Measurements from ENCODE around the gene CGNL1.

CGNL1 gene

DNA sequence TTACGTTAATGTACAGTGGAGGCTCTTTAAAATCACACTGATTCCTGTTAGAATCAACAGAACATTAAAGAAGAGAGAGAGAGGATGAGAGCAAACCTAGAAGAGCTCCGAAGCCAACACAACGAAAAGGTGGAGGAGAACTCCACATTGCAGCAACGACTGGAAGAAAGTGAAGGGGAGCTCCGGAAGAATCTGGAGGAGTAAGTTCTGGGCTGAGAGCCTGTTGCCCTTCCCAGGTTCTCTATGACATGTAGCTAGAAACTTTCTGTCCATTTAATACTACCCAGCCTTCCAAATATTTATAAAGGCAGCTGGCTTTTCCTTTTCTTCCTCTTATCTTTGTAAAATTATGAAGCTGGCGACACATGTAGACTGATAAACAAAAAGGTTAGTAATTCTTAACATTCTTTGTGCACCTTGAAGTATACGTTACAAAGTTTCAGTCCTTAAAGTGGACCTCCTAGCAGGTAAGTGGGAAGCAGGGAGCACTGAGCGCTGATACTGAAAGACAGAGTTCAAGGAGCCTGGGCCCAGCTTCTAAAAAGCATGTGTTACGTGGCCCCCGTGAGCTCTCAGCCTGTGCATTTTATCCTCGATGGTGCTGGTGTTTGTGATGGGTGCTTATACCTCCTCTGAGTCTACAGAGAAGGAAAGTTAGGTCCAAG lies 75.9 kb downstream of the CGNL1 start:
- DNase-seq (ENCODE audit: low read depth in 2 of 2, low spot score in 1 of 2) = no peak

DNA sequence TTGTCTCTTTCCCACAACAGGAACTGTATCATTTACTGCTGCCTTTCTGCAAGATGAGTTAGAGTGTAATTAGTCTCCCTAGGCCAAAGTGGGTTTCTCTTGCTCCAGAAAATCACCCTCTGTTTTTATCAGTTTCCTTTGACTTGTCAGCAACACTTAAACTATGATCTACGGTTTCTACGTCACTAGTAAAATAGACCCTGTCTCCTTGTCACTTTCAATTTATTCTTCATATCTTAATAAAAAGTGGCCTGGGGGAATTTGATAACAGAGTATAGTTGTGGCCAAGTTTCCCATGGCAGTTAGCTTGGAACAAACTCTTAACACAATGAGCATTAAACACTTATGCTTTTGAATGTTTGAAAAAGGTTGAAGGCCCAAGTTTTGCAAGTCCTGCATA lies 79.6 kb downstream of the CGNL1 start:
- DNase-seq (ENCODE audit: low read depth in 2 of 2, low spot score in 1 of 2) = no peak

DNA sequence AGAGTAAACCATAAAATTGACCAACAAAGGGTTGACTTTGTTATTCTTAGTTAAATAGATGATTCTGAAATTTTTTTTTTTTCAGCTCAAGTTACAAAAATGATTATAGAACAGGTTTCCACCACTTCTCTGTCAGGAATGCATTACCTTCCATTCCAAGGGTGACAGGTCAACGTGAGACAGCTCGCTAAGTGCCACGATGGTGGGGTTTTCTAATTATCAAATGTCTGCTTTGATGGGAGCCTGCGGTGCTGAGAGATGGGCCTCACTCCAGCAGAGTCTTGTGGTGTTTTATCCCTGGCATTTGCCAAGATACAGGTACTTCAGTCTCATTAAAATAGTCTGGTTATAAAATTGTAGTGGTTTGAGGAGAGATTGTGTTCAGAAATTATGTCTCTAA lies 80.3 kb downstream of the CGNL1 start:
- no peak for DNase-seq (ENCODE audit: low read depth in 2 of 2, low spot score in 1 of 2)

DNA sequence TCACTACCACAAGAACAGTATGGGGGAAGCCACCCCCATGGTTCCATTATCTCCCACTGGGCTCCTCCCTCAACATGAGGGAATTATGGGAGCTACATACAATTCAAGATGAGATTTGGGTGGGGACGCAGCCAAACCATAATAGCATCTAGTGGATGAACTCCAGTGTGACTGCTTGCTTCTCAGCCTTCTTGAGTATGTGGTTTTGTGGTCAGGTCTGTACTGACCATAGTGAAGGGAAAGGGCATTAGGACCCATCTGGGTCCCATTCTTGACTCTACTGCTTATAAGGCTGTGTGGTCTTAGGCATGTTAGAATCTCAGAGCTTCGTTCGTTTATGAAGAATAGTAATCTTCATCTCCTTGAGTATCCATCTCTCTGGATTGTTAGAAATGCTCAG lies 81.4 kb downstream of the CGNL1 start:
- DNase-seq (ENCODE audit: low read depth in 2 of 2, low spot score in 1 of 2) = no peak

DNA sequence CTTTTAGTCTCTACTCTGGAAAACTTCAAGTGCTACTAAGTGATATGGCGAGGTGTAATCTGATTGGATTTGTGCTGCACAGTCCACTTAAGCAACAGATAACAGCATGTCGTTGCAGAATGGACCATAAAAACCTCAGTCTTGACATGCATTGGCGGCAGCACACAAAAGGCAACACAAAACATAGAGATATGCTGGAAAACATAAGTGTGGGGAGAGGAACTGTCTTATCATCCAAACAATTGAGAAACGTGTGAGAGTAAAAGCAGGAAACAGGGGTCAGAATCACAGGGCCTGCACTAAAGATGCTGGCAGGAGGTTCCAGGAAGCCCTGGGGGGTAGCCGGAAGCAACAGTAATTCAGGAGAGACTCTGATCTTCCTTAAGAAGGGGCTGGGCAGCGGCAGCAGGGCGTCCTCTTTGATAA lies 82.1 kb downstream of the CGNL1 start:
- DNase-seq (ENCODE audit: low read depth in 2 of 2, low spot score in 1 of 2) = no peak

DNA sequence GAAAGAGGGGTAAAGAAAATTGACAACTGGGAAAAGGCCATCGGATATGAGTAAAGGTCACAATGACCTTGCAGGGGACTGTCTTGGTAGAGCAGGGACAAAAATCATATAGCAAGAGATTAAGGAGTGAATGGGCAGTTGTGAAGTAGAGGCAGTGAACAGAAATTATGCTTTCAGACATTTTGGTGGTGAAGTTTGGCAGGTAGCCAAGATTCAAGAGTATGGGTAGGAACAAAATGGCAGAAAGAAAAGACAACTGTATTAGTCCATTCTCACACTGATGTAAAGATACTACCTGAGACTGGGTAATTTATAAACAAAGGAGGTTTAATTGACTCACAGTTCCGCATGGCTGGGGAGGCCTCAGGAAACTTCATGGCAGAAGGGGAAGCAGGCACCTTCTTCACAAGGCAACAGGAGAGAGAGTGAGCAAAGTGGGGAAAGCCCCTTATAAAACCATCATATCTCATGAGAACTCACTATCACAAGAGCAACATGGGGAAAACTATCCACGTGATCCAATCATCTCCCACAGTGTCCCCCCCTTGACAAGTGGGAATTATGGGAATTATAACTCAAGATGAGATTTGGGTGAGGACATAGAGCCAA lies 84.0 kb downstream of the CGNL1 start:
- DNase-seq (ENCODE audit: low read depth in 2 of 2, low spot score in 1 of 2) = no peak

DNA sequence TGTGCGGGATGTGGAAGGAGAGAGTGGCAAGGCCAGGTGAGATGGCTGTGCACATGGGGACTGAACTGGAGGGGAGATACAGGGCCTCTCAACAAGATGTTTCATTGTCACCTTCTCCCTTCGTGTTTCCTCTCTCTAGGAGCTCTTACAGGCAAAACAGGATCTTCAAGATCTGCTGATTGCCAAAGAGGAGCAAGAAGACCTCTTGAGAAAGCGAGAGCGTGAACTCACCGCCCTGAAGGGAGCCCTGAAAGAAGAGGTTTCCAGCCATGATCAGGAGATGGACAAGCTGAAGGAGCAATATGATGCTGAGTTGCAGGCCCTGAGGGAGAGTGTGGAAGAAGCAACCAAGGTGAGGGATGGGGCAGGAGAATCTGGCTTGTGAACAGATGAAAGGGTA lies 85.2 kb downstream of the CGNL1 start:
- DNase-seq (ENCODE audit: low read depth in 2 of 2, low spot score in 1 of 2) = no peak

DNA sequence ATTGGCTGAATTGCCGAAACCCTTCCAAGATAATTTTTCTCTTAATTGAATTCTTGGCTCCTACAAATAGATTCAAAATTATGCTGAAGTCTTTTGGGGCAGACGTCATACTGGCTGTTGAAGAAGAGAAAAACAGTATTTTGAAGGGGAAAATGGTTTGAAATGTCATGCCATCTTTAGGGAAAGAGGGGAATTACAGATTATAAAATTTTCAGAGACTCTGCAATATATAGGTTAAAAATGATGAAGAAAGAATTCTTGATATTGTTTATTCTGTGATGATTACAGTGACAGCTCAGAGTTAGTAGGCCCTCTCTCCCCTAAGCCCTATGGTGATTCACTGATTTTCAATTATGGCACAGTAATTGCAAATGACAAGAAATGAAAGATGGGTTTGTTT lies 86.1 kb downstream of the CGNL1 start:
- DNase-seq (ENCODE audit: low read depth in 2 of 2, low spot score in 1 of 2) = no peak

DNA sequence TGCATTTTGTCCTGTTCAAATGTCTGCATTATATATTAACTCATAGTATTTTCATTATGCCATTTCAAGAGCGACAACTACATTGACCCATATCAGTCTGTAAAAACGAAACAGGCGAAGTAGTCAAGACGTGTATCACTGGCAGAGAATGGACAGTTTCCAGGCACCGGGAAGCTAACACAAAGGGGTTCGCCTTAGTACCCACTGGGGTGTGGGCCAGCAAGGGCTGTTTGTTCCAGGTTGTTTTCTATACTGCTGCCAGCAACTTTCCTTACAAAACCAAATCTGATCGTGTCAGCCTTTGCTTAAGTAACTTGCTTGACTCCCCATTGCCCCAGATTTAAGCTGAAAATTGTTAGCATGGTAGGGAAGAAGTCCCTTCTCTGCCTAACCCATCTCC lies 87.1 kb downstream of the CGNL1 start:
- no peak for DNase-seq (ENCODE audit: low read depth in 2 of 2, low spot score in 1 of 2)

DNA sequence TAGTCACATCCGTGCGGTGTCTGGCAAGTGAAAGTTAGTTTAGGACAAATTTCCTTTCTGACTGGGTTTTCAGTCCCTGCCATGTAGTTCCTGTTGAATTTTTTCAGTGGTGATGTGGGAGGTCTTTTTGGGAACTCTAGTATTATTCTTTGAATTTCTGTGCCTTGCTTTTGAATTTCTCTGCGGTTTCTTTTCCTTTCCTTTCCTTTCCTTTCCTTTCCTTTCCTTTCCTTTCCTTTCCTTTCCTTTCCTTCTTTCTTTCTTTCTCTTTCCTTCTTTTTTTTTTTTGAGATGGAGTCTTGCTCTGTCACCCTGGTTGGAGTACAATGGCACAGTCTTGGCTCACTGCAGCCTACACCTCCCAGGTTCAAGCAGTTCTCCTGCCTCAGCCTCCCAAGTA lies 88.2 kb downstream of the CGNL1 start:
- DNase-seq (ENCODE audit: low read depth in 2 of 2, low spot score in 1 of 2) = no peak

DNA sequence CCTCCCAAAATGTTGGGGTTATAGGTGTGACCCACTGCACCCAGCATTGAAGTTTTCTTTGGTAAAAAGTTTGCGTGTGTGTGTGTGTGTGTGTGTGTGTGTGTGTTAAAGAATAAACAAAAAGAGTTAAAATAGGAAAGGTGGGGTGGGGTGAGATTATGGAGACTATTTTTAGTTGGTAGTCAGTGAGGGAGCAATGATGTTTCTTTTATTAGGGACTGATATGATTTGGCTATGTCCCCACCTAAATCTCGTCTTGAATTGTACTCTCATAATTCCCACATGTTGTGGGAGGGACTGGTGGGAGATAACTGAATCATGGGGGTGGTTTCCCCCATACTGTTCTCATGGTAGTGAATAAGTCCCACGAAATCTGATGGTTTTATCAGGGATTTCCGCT lies 92.2 kb downstream of the CGNL1 start:
- DNase-seq (ENCODE audit: low read depth in 2 of 2, low spot score in 1 of 2) = no peak

DNA sequence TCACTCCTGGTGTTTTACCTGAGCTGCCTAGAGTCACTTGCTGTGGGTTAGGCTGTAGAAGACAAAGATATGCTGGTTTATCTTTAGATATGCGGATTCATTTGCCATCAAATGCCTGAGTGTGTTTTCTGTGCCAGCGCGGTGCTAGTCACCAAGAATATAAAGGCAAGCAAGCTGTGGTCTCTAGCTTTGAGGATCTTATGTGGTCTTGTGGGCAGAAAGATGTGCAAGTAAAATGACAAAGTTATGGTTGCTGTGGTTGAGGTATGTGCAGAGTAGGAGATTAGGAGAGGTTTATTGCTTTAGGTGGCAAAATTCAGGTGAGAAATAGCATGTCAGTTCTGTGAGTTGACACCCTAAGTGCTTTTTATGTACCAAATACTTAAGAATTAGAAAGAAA lies 94.2 kb downstream of the CGNL1 start:
- no peak for DNase-seq (ENCODE audit: low read depth in 2 of 2, low spot score in 1 of 2)

DNA sequence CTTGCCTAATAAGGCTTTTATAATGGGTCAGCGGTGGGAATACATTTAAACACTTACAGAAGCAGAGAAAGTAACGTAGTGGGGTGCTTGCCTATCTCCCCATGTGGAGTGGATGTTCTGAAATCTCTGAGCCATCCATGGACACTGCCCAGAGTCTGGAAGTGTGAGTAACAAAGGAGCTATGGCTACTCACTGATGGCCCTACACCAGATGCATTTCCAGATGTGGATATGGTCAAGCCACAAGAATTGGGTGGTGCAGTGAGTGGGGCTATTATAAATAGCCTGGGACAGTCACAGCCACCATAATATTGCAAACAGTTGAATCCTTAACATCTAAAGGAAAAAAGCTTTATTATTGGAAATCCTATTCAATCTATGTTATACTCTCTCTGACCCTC lies 96.6 kb downstream of the CGNL1 start:
- DNase-seq (ENCODE audit: low read depth in 2 of 2, low spot score in 1 of 2) = no peak

DNA sequence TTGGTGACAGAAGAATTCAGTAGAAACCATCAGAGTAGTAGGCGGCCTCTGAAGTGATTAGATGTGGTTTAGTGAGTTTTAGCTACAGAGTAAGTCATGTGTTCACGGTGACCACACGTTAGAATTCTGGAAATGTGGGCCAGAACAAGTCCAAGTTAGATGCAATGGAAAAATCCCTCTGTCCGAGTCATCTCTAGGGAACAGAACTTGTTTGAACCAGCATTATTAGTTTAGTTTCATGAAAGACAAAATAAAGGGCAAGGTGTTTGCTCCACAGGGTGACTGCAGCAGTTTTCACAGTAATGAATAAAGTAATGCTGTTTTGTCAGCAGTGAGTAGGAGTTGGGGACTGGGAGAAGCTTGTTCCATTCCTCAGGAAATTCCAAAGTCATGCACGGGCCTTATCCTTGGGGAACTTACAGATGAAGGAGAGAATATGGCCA lies 100.2 kb downstream of the CGNL1 start:
- DNase-seq (ENCODE audit: low read depth in 2 of 2, low spot score in 1 of 2) = no peak

DNA sequence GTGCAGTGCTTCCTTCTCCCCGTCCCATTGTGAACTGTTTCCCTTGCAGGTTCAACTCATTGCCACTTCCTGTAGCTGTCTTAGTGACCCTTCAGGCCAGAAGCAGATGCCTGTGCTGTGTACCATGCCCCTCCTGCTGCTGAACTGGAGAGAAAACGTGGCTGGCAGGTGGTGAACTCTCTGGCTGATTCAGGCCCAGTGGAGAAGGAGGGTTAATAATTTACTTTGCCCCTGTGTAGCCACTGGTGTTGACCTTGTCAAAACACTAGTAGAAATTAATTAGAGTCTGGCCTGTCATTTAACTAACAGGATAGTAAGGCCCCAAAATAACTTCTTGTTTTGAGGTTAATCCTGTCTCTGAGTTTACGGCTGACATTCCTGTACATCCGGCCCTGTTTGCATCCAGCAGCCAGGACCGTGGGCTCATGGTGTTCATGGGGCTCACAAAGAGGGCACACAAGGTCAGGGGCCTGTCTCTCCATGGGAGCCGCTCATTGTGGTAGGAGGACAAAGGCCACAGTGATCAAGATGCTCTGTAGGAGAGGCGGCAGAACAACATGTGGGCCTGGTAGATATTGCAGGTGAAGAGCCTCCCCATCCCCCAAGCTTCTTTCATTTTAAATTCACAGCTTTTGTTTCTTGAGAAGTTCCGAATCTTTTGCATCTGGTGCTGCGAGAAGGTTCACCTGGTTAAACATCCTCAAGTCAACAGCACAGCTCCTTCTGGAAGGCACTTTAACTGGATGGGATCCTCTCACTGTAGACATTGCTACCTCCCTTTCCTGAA lies 101.6 kb downstream of the CGNL1 start:
- DNase-seq (ENCODE audit: low read depth in 2 of 2, low spot score in 1 of 2) = no peak

DNA sequence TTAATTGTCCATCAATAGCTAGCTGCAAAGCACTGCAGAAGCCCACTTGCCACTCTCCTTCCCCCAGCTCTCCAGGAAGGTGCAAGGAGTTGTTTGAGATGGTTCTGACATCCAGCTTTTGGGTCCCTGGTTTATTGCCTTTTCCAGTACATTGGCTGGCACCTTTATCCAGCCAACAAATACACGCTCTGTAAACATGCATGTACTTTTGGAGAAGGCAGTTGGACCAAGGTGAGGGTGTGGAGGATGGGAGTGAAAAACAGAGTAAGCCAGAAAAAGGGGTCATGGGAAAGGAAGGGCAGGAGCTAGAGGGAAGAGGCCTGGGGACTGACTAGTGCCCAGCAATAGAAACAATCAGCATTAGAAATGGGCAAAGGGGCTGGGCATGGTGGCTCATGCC lies 102.7 kb downstream of the CGNL1 start:
- no peak for DNase-seq (ENCODE audit: low read depth in 2 of 2, low spot score in 1 of 2)

DNA sequence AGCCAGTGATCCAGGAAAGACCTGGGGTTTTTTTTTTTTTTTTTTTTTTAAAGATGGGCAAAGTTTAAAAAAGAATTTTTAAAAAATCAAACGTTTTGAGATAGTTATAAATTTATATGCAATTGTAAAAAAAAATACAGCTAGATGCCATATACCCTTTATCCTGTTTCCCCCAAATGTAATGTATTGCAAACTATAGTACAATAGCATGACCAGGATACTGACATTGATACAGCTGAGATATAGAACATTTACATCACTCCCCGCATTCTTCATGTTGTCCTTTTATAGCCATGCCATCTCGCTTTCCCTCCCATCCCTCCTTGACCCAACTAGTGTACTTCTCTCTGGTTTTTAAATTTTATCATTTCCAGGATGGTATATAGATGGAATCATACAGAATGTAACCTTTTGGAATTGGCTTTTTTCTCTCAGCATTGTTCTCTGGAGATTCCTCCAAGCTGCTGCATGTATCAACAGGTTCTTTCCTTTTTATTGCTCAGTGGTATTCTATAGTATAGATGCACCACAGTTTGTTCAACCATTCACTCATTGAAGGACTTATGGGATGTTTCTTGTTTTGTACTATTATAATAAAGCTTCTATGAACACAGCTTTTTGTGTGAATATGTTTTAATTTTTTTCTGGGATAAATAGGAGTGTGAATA lies 104.9 kb downstream of the CGNL1 start:
- DNase-seq (ENCODE audit: low read depth in 2 of 2, low spot score in 1 of 2) = no peak

DNA sequence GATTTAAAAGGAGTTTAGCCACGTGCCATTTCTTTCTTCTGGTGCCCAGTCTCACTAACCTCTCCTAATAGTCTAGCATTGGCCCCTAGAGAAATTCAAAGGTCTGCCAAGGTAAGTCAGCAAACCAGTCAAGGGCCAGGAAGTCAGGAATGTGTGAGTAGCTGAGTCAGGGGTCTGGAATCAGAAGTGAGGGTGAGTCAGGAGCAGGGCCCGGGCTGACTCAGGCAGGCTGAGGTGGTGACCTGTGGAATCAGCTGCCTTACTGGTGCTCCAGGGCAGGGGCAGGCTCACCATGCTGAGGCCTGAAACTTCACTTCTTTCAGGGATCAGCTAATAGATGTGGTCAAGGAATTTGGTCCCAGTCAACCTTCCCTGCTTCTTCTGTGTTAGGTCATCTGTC lies 109.6 kb downstream of the CGNL1 start:
- DNase-seq (ENCODE audit: low read depth in 2 of 2, low spot score in 1 of 2) = no peak

DNA sequence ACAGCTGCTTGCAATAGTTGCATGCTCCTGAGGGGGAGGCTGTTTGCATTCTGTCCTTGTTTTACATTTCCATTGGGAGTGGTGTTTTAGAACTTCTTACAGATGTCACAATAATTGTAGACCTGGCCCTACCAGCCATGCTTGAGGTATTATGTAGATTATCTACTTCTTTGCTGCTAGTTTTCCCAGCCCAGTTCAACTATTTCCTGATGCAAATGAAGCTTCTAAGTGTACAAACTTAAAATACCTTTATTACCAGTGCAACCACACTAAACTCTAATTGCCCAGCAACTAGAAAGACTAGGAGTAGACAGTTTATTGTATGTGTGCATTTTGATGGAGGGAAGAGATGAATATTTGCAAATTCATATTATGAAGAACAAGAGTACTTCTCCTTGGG lies 110.5 kb downstream of the CGNL1 start:
- DNase-seq (ENCODE audit: low read depth in 2 of 2, low spot score in 1 of 2) = no peak

DNA sequence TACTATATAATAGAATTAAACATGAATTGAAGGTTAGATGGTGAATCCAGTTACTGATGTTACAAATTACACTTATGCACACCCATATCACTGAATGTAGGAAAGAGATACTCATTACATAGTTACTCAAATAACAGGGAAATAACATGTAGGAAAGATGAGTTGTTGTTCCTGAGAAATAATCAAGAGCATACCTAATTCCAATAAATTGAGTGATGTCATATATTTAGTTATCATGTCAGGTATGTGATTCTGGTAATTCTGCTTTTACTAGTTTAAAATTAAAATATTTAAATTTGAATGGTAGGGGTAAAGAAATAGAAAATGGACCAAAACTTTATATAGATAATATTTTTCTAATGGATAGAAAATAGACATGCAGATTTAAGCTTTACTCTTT lies 112.8 kb downstream of the CGNL1 start:
- DNase-seq (ENCODE audit: low read depth in 2 of 2, low spot score in 1 of 2) = no peak

DNA sequence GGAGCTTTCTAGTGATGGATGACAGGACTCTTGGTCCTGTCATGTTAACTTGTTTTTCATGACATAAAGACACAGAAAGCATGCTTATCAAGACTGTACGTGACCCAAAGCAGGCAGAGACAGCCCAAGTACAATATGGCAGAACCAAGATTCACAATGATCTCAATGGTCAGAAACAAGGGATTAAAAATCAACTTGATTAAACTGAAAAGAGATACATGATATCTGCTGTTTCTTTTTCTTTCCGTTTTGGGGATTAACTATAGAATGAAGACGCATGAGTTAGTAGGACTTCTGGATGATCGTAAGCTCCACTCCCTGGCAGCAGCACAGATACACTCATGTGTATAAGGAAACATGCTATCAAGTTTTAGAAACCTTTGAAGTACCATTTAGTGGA lies 117.0 kb downstream of the CGNL1 start:
- DNase-seq (ENCODE audit: low read depth in 2 of 2, low spot score in 1 of 2) = no peak

DNA sequence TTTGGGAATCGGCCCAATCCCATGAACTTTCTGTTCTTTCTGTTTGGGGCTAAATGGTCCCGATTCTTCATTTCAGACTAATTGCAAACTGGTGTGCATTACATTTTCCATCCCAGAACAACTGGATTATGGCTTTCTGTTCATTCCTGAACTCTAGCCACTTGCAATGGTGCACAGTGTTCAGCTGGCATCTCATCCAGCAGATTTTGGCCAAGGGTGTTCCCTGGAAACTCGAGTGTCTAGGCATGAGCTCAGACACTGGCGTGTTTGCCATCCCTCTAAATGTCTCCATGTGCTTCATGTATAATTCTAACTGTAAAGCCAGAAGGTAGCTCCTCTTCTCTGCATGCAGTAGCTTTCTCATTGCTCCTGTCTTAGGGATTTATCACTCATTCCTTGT lies 118.3 kb downstream of the CGNL1 start:
- DNase-seq (ENCODE audit: low read depth in 2 of 2, low spot score in 1 of 2) = no peak
